HG02571 (cell line): ENCODE data around the gene ETS1.

Experiments used
- ATAC-seq: cut with Tn5 transposase; IDR thresholded peaks from one replicate; pipeline ENCODE4 v1.9.1; 2021; ENCODE audit warnings: mild to moderate bottlenecking, moderate library complexity; ENCODE audit not compliant: unreplicated experiment

Gene ETS1

GRCh38 chr11:128548649-128549255 lies 38.6 kb downstream of the ETS1 start:
- no peak for ATAC-seq

GRCh38 chr11:128547946-128548648 lies 39.3 kb downstream of the ETS1 start:
- no peak for ATAC-seq

GRCh38 chr11:128546916-128547315 lies 40.4 kb downstream of the ETS1 start:
- ATAC-seq = no peak

- ATAC-seq = no peak
Observed at GRCh38 chr11:128544471-128545051, 42.8 kb downstream of the ETS1 start.

GRCh38 chr11:128540469-128540868 lies 46.9 kb downstream of the ETS1 start:
- no peak for ATAC-seq

GRCh38 chr11:128536506-128536905 lies 50.9 kb downstream of the ETS1 start:
- ATAC-seq = no peak

- ATAC-seq = no peak
Observed at GRCh38 chr11:128535468-128536457, 51.6 kb downstream of the ETS1 start.

GRCh38 chr11:128533472-128533871 lies 53.9 kb downstream of the ETS1 start:
- ATAC-seq = no peak

GRCh38 chr11:128532572-128533091 lies 54.7 kb downstream of the ETS1 start:
- no peak for ATAC-seq

- no peak for ATAC-seq
Observed at GRCh38 chr11:128532016-128532571, 55.3 kb downstream of the ETS1 start.

GRCh38 chr11:128531588-128531987 lies 55.8 kb downstream of the ETS1 start:
- no peak for ATAC-seq

GRCh38 chr11:128530118-128531074 lies 57.0 kb downstream of the ETS1 start:
- ATAC-seq = no peak

- no peak for ATAC-seq
Observed at GRCh38 chr11:128528294-128528693, 59.1 kb downstream of the ETS1 start.

- no peak for ATAC-seq
Observed at GRCh38 chr11:128527046-128527445, 60.3 kb downstream of the ETS1 start.

GRCh38 chr11:128525411-128526243 lies 61.7 kb downstream of the ETS1 start:
- ATAC-seq = no peak

- no peak for ATAC-seq
Observed at GRCh38 chr11:128524172-128524571, 63.2 kb downstream of the ETS1 start.

GRCh38 chr11:128523641-128524040 lies 63.7 kb downstream of the ETS1 start:
- no peak for ATAC-seq

GRCh38 chr11:128522943-128523518 lies 64.3 kb downstream of the ETS1 start:
- ATAC-seq = no peak
